Activated B cell treated with CpG ODN at 0.5 μM for 24 hours (primary cell): Measurements from ENCODE around the gene RETN. TPM values are rescaled to one million over a fixed set of nuclear protein-coding genes. Genes with fewer than 3 reads are reported as not detected.

ENCODE experiments used
- ATAC-seq: fragments of 200-7000 bp; cut with Tn5 transposase; one replicate; pipeline ENCODE4 v1.10.0; 2021; ENCODE audit warnings: low read depth, mild to moderate bottlenecking, moderate library complexity
- CTCF ChIA-PET: fragments of 350-600 bp; sonication (Branson Sonifier 250); formaldehyde crosslinking; loops from one replicate; lab custom pipeline; 2021; ENCODE audit warnings: antibody characterized with exemption; lab: Charles Lee
- POLR2A ChIA-PET: fragments of 350-600 bp; sonication (Branson Sonifier 250); formaldehyde crosslinking; loops from one replicate; lab custom pipeline; 2021; ENCODE audit warnings: antibody characterized with exemption; lab: Charles Lee
- DNase-seq: peaks from one replicate; pipeline ENCODE4 v3.0.0; 2022
- H3K27ac Mint-ChIP-seq: one replicate; pipeline ENCODE4 v1.8.0; 2020; ENCODE audit warnings: mixed read lengths
- H3K27me3 Mint-ChIP-seq: one replicate; pipeline ENCODE4 v1.8.0; 2021; ENCODE audit warnings: mixed read lengths
- H3K36me3 Mint-ChIP-seq: one replicate; pipeline ENCODE4 v1.8.0; 2021; ENCODE audit warnings: low read depth, mixed read lengths
- H3K4me1 Mint-ChIP-seq: one replicate; pipeline ENCODE4 v1.8.0; 2021; ENCODE audit warnings: mixed read lengths
- H3K4me3 Mint-ChIP-seq: one replicate; pipeline ENCODE4 v1.8.0; 2020; ENCODE audit warnings: mild to moderate bottlenecking, mixed read lengths
- H3K9me3 Mint-ChIP-seq: one replicate; pipeline ENCODE4 v1.8.0; 2020; ENCODE audit warnings: mixed read lengths
- CTCF ChIP-seq: fragments of 200-600 bp; IDR thresholded peaks from one replicate; pipeline ENCODE4 v1.8.0; 2022; ENCODE audit warnings: antibody characterized with exemption, mild to moderate bottlenecking
- intact Hi-C: fragments of 100-400 bp; cut with micrococcal nuclease; formaldehyde crosslinking; loops from one replicate; pipeline ENCODE4 v1.15.1; 2024
- total RNA-seq: library from RNA; stranded (reverse); gene quantifications from 2 replicates; pipeline ENCODE4 v1.2.3, GENCODE V29; 2022

Gene RETN
- total RNA-seq = not detected in 2 replicates

DNA sequence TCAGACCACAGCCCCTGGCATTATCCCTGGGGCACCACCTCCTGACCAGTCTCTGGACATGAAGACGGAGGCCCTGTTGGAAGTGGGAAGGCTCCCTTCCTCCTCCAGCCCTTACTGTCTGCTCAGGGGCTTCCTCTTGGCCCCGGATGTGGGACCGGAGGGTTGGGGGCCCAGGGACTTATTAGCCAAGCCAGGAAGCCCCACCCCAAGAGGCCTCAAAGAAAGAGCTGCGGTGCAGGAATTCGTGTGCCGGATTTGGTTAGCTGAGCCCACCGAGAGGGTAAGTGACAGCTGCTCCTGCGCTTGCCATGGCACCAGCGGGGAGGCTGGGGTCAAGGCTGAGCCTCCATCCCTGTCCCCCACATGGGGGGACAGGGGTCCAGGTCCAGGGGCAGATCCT, at the start of gene RETN:
Gene RETN (plus strand): TSS at position 208 of the 400 bp plus-strand sequence. CDS start 278 bp downstream, outside the sequence.
- intact Hi-C loops = no loop called here
- Mint-ChIP-seq H3K4me1 (peaks cover 10% of the 10 kb centered on the region), H3K27ac (no peak within 1 kb of the TSS), H3K27me3 (peaks cover 40% of the 10 kb centered on the region), H3K9me3 (no peaks in the 10 kb centered on the region), H3K4me3 (no peak within 1 kb of the TSS), H3K36me3 (no peaks in the 10 kb centered on the region)
- no peak for ATAC-seq
- no peak for DNase-seq
- TF ChIP-seq CTCF = no peak
- ChIA-PET POLR2A (interaction anchor here (0.5 kb wide), 1 partner anchor 482 kb away, joined by 6 read pairs; no protein-coding TSS in a partner anchor), CTCF (interaction anchor here (0.8 to 1.2 kb wide), 2 partner anchors 12 to 100 kb away, joined by 3 read pairs; partner anchors contain the start of gene TRAPPC5)

DNA sequence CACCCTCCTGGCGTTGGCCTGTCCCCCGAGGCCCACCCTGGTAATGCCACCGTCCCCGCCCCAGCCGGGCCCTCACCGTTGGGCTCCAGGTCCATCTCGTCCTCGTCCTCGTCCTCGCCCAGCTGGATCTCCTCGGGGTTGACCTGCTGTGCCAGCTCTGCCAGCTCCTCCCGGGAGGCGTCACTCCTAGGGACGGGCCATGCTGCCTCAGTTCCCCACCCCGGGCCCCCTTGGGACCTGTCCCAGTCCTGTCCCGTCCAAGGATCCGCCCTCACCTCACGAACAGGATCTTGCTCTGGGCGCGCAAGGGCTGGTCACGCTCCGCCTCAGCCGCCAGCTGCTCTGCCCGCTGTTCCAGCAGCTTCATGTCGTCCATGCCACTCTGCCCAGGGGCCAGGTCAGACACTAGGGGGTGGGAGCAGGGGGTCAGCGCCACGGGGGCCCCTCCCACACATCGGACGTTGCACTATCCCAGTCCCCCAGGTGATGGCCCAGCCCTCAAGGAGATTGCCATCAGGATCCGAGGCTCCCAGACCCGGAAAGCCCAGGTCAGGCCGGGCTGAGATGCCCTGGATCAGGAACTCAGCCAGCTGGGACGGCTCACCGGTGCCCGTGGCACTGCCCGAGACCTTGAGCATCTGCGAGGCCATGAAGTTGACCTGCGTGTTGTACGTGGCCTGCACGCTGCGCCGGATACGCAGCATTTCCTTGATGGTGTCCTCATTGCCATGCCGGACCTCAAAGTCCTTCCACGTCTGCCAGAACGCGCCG, 49.0 kb upstream of the RETN start:
- H3K27ac Mint-ChIP-seq = no peak overlapping the region
- POLR2A ChIA-PET = no interaction called here
- no peak for ATAC-seq
- DNase-seq = no peak
- intact Hi-C loops = no loop called here
- CTCF ChIA-PET = no interaction called here
- H3K4me1 Mint-ChIP-seq = no peaks in the 10 kb centered on the region
- TF ChIP-seq CTCF = no peak
- no peaks in the 10 kb centered on the region for H3K27me3 Mint-ChIP-seq
- peaks cover 61% of the 10 kb centered on the region for H3K36me3 Mint-ChIP-seq
- H3K9me3 Mint-ChIP-seq = no peaks in the 10 kb centered on the region
- H3K4me3 Mint-ChIP-seq = no peak overlapping the region

DNA sequence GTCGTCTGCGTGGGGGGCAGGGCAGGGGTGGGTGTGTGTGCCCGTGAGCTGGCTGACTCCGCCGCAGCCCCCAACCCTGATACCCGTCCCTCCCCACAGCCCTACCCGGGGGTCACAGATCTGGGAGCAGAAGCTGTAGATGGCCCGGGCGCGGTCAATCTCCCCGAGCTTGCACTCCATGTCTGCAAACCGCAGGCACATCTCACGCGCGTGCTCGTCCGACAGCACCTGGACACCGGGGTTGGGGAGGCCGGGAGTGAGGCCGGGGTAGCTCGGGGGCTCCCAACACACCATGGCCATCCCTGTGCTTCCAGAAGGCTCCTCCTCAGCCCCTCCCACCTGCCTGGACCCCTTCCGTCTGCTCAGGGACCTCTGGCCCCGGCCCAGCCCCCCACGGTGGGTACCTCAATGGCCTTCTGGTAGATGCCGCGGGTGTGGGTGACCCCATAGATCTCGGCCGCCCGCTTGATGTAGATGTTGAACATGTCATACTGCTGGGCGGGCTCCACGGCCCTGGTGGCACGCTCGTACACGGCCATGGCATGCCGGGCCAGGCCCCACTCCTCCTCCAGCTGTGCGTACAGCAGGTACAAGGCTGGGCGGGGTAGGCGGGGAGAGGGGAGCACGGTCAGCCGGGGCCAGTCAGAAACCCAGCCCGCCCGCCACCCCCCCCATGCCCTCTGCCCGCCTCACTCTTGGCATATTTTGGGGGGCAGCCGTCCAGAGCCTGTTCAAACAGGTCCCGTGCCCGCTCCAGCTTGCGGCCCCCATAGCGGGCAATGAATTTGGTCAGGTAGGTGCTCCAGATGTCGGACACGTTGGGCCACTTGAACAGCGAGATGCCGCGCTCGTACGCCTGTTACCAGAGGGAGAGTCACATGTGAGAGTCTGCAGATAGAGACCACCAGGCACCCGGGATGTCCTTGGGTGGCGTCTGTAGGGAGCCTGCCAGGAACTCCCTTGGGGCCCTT, 48.1 kb upstream of the RETN start:
- DNase-seq (no peak), ATAC-seq (no peak)
- H3K27me3 Mint-ChIP-seq = no peaks in the 10 kb centered on the region
- H3K9me3 Mint-ChIP-seq = no peaks in the 10 kb centered on the region
- H3K4me3 Mint-ChIP-seq = no peak overlapping the region
- H3K27ac Mint-ChIP-seq = no peak overlapping the region
- CTCF ChIA-PET = no interaction called here
- no peak for TF ChIP-seq CTCF
- no peaks in the 10 kb centered on the region for H3K4me1 Mint-ChIP-seq
- intact Hi-C loops = no loop called here
- POLR2A ChIA-PET = no interaction called here
- peaks cover 67% of the 10 kb centered on the region for H3K36me3 Mint-ChIP-seq

GRCh38 chr19:7622933-7623685, 45.7 kb upstream of the RETN start:
- TF ChIP-seq CTCF = no peak
- POLR2A ChIA-PET = interaction anchor here (0.8 kb wide), 1 partner anchor 14 kb away, joined by 5 read pairs; no protein-coding TSS in a partner anchor
- ATAC-seq (no peak), DNase-seq (no peak)
- H3K4me3 Mint-ChIP-seq = no peak overlapping the region
- H3K4me1 Mint-ChIP-seq = peaks cover 8% of the 10 kb centered on the region
- intact Hi-C loops = no loop called here
- H3K36me3 Mint-ChIP-seq = peaks cover 71% of the 10 kb centered on the region
- no peaks in the 10 kb centered on the region for H3K27me3 Mint-ChIP-seq
- CTCF ChIA-PET = no interaction called here
- H3K9me3 Mint-ChIP-seq = no peaks in the 10 kb centered on the region
- no peak overlapping the region for H3K27ac Mint-ChIP-seq
